ENCODE results near the gene PEX11B. TPM values are rescaled to one million over a fixed set of nuclear protein-coding genes. Genes with fewer than 3 reads are reported as not detected.

The PEX11B gene
- total RNA-seq, 4 donors from 2014 or later = 23.2 to 46.0 (median 31.7) TPM

- Histone ChIP-seq H3K27me3 (no peaks in the 10 kb centered on the region), H3K36me3 (peaks cover 0 to 6% of the 10 kb centered on the region in 2 donors), H3K4me1 (peaks cover 82 to 87% of the 10 kb centered on the region in 2 donors), H3K27ac (peak overlapping the region; percentile 88 to 99 (median 96)), H3K9me3 (no peaks in the 10 kb centered on the region), H3K4me3 (peak overlapping the region in 3 of 4 donors; percentile 62 to 72 (median 68))
- in situ Hi-C loops (cut with MboI; ENCODE audit: low sequenced_read_pairs in 4 of 4) = loop anchor here in 1 of 4 donors (10.0 kb wide), 1 partner anchor 59 kb away; no protein-coding TSS in a partner anchor
- intact Hi-C loops (cut with DNase I; ENCODE audit: low total_unique reads) = no loop called here
- DNase-seq (no peak), ATAC-seq (no peak)
- TF ChIP-seq CTCF (IDR thresholded peaks at IDR 0.05 in 4 of 5, conservative IDR thresholded peaks at IDR 0.05 in 1 of 5) = no peak
- no peak for TF ChIP-seq POLR2A (IDR thresholded peaks at IDR 0.05)
These were observed 35.3 kb upstream of the PEX11B start for GRCh38 chr1:145953861-145954260.

- H3K4me1 ChIP-seq = peaks cover 84 to 88% of the 10 kb centered on the region in 2 donors
- no peaks in the 10 kb centered on the region for H3K9me3 ChIP-seq
- intact Hi-C loops (cut with DNase I; ENCODE audit: low total_unique reads) (no loop called here), in situ Hi-C loops (cut with MboI; ENCODE audit: low sequenced_read_pairs in 4 of 4) (loop anchor here in 1 of 4 donors (10.0 kb wide), 1 partner anchor 58 kb away; no protein-coding TSS in a partner anchor)
- H3K4me3 ChIP-seq = peak overlapping the region in 2 of 4 donors; percentile 2 to 62
- peak overlapping the region; percentile 88 to 99 (median 96) for H3K27ac ChIP-seq
- peaks cover 0 to 6% of the 10 kb centered on the region in 2 donors for H3K36me3 ChIP-seq
- no peak for ATAC-seq
- TF ChIP-seq CTCF (IDR thresholded peaks at IDR 0.05 in 4 of 5, conservative IDR thresholded peaks at IDR 0.05 in 1 of 5) (no peak), POLR2A (IDR thresholded peaks at IDR 0.05) (no peak)
- no peaks in the 10 kb centered on the region for H3K27me3 ChIP-seq
- no peak for DNase-seq
These were observed 34.4 kb upstream of the PEX11B start for GRCh38 chr1:145952903-145953302.

- peaks cover 0 to 17% of the 10 kb centered on the region in 2 donors for H3K36me3 ChIP-seq
- TF ChIP-seq CTCF (IDR thresholded peaks at IDR 0.05 in 4 of 5, conservative IDR thresholded peaks at IDR 0.05 in 1 of 5) = no peak
- no peak for TF ChIP-seq POLR2A (IDR thresholded peaks at IDR 0.05)
- no peaks in the 10 kb centered on the region for H3K27me3 ChIP-seq
- DNase-seq = no peak
- H3K4me1 ChIP-seq = peaks cover 95 to 96% of the 10 kb centered on the region in 2 donors
- H3K27ac ChIP-seq = peak overlapping the region; percentile 88 to 99 (median 96)
- H3K4me3 ChIP-seq = peak overlapping the region in 1 of 4 donors; percentile 5
- no peak for ATAC-seq
- in situ Hi-C loops (cut with MboI; ENCODE audit: low sequenced_read_pairs in 4 of 4) (loop anchor here in 1 of 4 donors (10.0 kb wide), 1 partner anchor 57 kb away; no protein-coding TSS in a partner anchor), intact Hi-C loops (cut with DNase I; ENCODE audit: low total_unique reads) (no loop called here)
- no peaks in the 10 kb centered on the region for H3K9me3 ChIP-seq
These were observed 33.0 kb upstream of the PEX11B start for GRCh38 chr1:145951526-145951925.

- Histone ChIP-seq H3K27ac (peak overlapping the region; percentile 88 to 99 (median 96)), H3K4me3 (no peak overlapping the region), H3K4me1 (peaks cover 72 to 76% of the 10 kb centered on the region in 2 donors), H3K36me3 (peaks cover 0 to 26% of the 10 kb centered on the region in 2 donors), H3K9me3 (no peaks in the 10 kb centered on the region), H3K27me3 (no peaks in the 10 kb centered on the region)
- TF ChIP-seq CTCF (IDR thresholded peaks at IDR 0.05 in 4 of 5, conservative IDR thresholded peaks at IDR 0.05 in 1 of 5) (no peak), POLR2A (IDR thresholded peaks at IDR 0.05) (peak; percentile 48 to 70)
- ATAC-seq (peak; percentile 94 to 97), DNase-seq (peak; percentile 58 to 84)
- intact Hi-C loops (cut with DNase I; ENCODE audit: low total_unique reads) (loop anchor here (5.0 kb wide), 1 partner anchor 48 kb away; the partner anchor contains the start of gene TXNIP), in situ Hi-C loops (cut with MboI; ENCODE audit: low sequenced_read_pairs in 4 of 4) (no loop called here)
These were observed 30.7 kb upstream of the PEX11B start for GRCh38 chr1:145949219-145949618.

All from gastrocnemius medialis (tissue), 4 donors.